Renal cortical epithelial cell (primary cell): ENCODE data around the gene MERTK. TPM values are rescaled to one million over a fixed set of nuclear protein-coding genes. Genes with fewer than 3 reads are reported as not detected.
"Not testable (repeated sequence)": the region's sequence is repeated elsewhere in the genome, so short reads cannot be mapped to it uniquely, and the experiment has no call there.

ENCODE experiments used
- DNase-seq: peaks from one replicate; pipeline ENCODE4 v3.0.0-alpha.2; 2011; ENCODE audit warnings: low read depth
- total RNA-seq: library from RNA; depleted of rRNA; stranded (reverse); fragments of >200 nt; gene quantifications from 2 replicates; pipeline ENCODE4 v1.2.3, GENCODE V29; 2014

Gene MERTK
- 4.4 and 5.7 TPM in 2 replicates for total RNA-seq

DNA sequence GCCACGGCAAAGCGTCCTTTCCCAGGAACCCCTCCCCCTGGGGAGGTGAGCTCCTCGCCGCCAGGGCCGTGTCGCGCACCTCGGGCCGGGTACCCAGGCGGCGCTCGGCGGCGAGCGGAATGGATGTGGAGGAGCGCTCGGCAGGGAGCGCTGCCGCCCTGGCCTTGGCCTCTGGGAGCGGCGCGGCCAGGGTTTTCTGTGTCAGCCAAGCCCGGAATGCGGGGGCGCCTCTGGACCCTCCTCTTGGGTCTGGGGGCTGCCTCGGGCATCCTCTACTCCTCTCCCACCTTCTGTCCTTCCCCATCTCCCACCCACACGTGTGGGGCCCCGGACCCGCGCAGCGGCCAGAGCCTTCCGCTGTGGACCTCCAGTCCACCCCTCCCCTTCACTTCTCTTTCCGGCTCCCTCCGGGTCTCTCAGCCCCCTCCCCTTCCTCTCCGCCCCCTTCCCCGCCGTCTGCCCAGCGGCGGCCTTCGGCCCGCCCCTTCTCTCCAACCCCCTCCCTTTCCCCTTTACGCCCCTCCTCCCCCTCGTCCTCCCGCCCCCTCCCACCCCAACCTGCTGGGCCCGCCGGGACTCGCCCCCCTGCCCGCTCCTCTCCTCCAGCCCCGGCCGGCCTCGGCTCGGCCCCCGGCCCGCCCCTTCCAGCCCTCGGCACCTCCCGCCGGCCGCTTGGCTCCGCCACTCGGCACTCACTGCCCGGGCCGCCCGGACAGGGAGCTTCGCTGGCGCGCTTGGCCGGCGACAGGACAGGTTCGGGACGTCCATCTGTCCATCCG lies at the start of gene MERTK:
MERTK (plus strand) TSS at position 684 of the 779 bp plus-strand sequence. CDS start 129 bp downstream, outside the sequence.
- DNase-seq: peak; percentile 63

DNA sequence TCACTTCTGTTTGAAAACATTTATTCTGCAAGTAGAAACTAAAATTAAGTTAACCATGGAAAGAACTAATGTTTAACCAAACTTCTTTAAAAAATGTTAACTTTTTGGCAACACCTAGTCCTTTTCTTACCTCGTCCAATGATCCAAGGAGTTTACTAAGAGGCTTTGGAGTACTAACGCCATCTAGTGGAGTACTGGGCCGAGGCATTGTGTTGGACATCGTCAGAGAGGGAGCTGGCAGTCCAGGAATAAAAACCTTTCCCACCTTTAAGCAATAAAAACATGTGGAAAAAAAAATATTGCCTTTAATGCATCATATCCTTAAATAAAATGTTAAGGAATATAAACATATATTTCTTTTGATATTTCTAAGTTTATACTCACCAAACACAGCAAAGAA lies 47.8 kb upstream of the MERTK start:
- DNase-seq: not testable (repeated sequence)

DNA sequence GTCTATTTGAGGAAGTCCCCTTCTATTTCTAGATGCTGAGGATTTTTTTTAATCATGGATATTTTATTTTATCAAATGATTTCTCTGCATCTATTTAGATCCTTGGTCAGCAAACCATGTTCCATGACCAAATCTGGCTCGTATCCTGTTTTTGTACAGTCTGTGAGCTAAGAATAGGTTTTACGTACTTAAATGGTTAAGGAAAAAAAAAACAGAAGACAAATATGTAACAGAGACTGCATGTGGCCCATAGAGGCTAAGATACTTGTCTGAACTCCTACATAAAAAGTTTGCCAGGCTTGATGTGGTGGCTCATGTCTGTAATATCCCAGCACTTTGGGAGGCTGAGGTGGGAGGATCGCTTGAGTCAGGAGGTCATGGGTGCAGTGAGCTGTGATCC lies 45.9 kb upstream of the MERTK start:
- not testable (repeated sequence) for DNase-seq

DNA sequence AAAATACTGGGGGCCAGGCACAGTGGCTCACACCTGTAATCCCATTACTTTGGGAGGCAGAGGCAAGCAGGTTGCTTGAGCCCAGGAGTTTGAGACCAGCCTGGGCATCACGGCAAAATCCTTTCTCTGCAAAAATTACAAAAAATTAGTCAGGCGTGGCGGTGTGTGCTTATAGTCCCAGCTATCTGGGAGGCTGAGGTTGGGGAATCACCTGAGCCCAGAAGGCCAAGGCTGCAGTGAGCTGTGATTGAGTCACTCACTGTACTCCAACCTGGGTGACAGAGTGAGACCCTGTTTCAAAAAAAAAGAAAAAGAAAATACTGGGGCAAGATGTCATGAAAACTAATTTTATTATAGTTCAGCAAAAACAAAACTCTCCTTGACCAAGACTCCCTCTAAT lies 38.4 kb upstream of the MERTK start:
- not testable (repeated sequence) for DNase-seq

DNA sequence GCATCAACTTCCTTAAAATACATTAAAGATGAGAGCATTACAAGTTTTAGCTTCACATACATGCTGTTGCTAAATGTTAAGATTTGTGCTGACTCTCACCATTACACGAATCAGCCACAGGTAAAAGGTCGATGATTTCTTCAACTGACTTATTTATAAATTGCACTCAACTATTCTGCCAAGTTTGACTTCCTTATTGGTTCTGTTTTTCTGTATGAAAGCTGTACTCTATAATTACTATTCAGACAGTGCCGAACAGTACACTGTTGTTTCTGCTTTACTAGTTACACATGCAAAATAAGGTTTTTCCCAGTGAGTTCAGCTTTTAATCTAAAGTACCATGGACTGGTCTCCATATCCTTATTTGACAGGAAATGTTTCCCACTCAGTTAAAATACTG lies 33.3 kb upstream of the MERTK start:
- not testable (repeated sequence) for DNase-seq

DNA sequence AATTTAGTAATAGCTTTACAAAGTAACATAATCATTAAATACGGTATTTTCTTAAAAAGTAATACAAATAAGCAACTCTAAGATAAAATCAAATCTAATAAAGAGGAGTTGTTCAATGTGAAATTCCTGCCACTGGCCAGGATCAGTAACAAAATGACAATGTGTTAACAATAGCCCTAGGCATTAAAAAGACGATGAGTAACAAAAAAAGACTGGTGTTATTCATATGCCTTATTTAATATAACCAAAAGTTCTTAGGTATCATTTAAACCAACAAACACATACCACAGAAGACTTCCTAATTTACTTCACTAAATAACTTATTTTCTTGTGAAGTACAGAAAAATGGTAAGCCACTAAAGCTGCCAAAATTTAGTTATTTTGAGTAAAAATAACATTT lies 25.6 kb upstream of the MERTK start:
- not testable (repeated sequence) for DNase-seq

DNA sequence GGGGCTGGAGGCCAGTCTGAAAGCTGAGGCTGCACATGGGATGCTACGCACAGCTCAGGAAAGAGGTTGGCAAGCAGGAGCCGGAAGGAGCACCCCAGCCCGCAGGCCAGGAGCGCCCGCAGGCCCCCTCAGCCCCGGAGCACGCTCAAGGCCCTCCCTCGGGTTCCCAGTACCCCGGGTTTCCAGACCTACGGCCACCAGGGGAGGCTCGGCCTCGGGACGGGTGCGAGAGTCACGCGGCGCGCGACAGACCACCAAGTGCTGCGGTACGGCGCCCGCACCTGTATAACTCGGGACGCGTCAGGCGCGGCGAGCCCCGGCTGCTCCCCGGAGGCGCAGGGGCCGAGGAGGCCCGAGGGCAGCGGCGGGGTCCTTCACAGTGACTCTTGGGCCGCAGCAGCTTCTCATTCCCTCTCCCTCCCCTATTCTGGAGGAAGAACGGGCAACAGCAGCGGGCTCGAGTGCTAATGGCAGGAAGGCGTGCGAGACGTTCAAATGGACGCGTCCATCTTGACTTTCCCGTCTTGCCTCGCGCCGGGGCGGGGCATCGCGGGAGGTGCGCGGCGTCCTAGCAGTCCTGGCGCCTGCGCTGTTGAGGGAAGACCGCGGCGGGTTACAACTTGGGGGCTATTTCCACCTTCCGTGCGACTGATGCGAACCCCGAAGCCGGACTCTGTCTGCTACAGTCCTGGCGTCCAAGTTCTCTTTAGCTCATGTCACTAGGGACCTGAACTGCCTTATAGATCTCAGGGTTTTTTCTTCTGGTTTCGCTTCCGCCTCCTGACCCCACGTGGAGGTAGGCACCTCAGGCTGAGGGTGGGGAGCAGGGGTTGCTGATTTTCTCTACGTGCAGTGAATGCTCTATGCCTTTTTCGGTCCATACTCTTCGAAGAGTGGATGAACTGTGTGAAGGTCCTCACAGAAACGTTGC lies 14.5 kb upstream of the MERTK start, which contains the start of gene ANAPC1:
ANAPC1 (minus strand) TSS at position 533 of the 931 bp plus-strand sequence. CDS start 3,368 bp downstream, outside the sequence.
- peak; percentile 58 for DNase-seq

DNA sequence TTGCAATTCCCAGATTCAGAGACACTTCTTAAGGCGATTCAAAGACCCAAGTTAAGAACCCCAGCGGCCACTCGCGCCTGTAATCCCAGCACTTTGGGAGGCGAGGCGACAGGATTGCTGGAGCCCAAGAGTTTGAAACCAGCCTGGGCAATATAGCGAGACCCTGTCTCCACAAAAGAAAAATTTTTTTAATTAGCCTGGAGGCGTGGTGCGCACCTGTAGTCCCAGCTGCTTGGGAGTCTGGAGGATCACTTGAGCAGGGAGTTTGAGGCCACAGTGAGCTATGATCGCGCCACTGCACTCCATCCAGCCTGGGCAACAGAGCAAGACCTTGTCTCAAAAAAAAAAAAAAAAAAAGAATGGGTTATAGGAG lies 13.8 kb upstream of the MERTK start:
- DNase-seq: no peak

DNA sequence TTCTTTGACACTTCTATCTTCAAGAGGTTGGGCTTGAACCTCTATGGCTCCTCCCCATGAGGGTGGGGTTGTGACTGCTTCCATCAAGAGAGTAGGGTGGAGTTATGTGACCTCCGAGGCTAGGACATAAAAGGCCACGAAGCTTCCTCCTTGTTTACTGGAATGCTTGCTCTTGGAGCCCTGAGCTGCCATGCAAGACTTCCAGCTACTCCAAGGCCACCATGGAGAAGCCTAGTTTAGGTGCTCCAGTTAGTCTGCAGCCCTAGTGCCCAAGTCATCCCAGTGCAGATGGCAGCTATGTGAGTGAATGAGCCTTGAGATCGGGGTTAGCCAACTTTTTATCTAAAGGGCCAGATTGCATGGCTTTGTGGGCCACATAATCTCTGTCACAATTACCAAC lies 2.4 kb upstream of the MERTK start:
- DNase-seq: no peak

DNA sequence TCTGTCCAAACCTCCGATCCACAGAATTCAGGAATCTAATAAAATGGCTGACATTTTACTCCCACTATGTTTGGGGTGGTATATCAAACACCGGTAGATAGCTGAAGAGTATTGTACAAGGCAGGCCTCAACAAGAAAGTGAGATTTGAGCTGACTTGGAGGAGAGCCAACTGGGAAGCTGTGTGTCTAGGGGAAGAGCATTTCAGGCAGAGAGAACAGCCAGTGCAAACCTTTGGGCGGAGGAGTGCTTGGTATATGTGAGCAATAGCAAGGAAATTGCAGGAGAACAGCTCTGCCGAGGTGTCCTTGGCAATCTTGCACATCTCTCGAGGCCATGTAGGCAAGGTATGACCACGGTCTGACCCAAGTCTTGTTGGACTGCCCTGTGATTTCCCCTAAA lies 1.8 kb upstream of the MERTK start:
- no peak for DNase-seq

DNA sequence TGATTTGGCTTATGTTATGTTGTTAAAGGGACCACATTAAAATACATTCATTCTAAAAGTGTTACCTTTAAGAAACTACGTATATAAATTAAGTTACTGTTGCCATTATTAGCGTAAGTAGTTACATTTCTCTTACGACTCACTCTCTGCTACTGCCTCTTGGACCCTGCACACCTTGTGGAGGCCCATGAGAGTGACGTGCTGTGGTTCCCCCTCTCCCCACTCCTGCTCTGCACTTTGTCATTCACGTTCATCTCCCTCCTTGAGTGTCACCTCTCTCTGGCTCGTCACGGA lies 830 bp upstream of the MERTK start:
- no peak for DNase-seq

DNA sequence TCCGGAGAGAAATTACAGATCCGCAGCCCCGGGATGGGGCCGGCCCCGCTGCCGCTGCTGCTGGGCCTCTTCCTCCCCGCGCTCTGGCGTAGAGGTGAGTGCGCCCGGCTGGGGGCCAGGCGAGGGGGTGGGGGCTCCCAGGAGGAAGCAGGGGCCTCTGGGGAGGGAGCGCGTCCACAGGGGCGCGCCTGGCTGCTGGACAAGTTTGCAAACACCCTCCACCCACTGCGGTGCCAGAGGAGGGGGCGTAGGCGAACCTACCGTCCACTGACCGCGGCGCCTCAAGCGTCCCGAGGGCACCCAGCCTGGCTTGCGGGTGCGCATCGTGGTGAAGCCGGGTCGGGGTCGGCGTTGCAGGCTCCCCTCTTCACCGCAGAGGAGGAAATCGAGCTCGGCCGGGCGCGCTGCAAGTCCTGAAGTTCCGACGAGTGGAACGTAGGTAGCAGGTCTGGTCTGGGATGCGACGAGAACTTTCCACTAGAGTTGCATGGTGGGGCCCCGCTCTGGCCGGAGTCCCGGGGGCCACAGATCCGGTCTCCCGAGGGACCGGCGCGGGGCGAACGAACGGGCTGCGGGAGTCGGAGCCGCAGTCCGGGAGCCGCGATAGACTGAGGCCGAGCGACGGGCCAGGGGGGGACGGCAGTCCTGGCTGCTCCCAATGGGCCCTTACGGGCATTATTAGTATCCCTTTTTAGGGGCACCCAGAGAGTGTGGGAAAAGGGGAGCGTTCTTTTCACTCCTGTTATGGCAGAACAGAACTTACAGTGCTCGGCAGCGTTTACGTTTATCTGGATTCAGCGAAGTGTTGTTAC lies 502 bp downstream of the MERTK start:
- DNase-seq: no peak

DNA sequence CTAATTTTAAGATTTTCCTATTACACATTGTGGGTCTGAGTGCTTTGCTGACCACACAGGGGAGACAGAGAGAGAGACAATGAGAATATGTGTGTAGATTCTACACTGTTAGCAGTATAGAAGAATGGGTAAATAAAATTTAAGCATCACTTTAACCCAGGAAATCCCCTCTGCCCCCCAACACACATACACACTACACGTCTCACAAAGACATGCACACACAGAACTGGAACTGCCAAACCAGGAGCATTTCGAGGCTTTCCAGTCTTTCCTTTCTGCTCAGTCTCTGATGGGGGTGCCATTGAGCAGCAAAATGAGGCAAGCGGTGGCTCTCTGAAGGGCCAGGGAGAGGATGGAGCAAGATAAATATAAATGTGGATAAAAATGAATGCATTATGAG lies 2.5 kb downstream of the MERTK start:
- DNase-seq: no peak

DNA sequence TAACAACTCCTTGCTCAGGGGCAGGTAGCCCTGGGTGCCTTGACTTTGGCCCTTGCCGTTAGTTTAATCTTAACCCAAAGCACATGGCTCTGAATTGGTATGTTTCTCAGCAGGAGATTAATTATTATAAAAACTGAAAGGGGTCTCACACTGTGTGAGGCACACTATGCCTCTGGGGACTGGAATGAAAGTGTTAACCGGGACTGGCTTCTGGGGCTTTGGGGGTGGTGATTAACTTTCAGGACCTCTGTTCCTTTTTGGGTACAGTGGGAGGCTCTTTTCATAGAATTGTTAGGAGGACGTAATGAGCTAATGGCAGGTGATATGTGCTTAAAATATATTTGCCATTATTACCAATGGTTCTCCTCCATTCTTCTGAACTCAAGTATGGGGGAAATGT lies 5.1 kb downstream of the MERTK start:
- no peak for DNase-seq

DNA sequence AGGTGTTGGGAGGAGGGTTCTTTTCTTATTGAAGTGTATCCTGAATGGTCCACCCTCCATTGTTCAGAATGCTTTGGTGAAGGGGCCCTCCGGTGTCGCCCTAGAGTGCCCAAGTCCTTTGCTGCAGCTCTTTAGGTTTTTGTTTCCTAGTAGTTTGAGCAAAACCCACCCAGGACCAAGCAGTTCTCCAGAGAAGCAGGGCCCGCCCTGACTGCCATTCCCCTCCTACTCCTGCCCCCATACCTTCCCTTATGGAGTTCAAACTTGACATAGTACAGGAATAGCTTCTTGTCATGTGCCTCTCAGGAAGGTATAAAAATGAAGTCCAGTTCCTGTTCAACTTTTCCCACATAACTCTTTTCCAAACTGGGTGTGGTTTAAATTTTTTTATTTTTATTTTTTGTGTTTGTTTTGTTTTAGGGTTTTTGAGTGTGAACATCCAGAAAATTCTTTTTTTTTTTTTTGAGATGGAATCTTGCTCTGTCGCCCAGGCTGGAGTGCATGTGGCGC lies 5.6 kb downstream of the MERTK start:
- DNase-seq: no peak

DNA sequence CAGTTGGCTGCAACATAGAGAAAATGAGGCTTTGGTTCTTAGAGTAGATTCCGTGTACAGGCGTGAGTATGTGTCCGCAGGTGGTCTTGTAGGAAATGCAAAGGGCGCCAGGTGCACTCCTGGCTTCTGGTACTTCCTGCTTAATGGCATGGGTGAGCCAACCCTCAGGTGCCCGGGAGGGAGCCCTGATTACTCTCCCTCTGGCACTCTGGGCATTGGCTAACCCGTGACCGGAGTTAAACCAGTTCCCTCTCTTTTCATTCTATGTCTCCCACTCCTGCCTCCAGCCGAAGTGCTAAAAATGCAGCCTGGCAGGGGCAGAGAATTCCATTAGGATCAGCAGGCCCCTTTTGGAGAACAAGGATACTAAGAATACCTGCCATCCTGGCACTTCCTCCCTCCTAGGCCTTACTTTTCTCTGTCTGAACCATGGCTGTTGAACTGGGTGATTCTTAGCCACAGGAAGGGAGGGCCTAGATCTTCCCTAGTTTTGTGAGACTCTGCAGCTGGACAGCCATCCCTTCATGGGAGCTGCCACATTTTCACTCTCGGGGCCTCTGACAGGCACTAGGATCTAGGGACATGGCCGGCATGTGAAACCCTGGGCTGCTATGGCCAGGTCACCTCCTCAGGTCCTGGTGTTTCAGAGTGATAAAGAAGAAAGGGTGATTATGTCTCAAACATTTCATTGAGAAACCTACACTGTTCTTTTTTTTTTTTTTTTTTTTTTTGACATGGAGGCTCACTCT lies 6.5 kb downstream of the MERTK start:
- no peak for DNase-seq

DNA sequence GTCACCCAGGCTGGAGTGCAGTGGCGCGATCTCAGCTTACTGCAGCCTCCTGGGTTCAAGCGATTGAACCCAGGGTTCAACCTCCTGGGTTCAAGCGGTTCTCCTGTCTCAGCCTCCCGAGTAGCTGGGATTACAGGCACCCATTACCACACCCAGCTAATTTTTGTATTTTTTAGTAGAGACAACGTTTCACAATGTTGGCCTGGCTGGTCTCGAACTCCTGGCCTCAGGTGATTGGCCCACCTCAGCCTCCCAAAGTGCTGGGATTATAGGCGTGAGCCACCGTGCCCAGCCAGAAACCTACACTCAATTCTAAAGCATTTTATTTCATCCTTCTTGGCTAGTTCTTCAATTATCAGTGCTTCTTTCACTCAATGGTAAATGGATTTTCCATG lies 7.1 kb downstream of the MERTK start:
- DNase-seq: not testable (repeated sequence)

DNA sequence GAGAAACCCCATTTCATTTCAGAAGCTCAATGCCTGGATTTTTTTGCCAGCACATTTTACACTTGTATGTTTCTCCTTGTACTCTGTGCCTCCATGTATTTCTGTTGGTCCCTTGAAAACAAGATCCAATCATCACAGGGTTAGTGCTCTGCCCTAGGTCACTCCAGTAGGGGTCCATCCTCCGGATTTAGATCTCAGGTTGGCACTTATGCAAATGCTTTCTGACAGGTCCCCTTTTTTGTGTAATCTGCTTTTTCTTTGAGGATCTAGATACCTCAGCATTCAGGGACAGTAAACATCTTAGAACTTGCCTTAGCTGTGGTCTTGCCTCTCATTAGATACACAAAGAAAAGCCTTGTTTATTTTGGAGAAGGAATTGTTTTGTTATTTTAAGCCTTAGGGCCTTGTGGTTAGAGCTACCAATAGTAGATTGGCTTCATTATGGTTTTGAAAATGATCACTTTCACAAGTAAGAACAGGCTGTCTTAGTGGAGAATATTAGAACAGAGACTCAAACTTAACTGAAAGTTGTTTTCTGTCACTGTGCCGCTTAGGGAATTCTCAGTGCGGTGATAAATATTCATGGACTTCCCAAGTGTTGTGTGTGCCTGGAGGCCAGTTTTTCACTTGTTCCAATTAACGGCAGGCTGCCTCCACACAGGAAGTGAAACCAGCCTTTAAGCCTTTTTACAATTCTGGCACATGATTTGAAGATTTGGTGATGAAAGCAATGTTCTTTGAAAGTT lies 7.8 kb downstream of the MERTK start:
- peak; percentile 94 for DNase-seq

DNA sequence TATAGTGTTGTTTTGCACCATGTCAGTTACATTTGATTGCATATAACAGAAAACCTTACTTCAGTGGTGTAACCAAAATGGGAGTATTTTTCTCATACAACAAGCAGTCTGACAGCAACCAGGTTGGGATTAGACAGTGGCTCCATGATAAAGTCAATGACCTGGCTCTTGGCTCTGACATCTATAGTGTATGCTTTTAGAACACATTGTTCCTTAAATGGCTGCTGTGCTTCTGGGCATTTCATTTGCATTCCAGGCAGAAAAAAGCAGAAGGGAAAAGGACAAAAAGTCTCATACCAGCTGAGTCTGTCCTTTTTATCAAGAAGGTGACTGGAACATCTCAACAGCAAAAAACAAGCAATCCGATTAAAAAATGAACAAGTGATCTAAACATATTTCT lies 10.2 kb downstream of the MERTK start:
- DNase-seq: no peak

DNA sequence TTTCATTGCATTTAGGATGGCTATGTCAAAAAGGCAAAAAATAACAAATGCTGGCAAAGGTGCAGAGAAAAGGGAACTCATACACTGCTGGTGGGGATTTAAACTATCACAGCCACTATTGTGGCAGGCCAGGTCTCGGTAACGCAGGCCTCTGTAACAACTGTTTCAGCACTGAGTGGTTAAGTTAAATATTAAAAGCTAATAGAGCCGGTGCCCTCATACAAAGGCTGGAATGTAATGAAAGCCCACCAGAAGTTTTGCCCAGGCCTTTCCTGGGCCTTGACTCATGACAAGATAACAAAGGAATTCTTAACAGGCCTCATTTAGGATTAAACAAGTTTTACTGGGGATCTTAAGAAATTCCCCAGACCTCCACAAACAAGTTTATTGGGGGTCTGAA lies 10.7 kb downstream of the MERTK start:
- DNase-seq: peak; percentile 76
